ENCODE measurements around the gene DCAF4. TPM values are rescaled to one million over a fixed set of nuclear protein-coding genes. Genes with fewer than 3 reads are reported as not detected.

Gene DCAF4
- total and polyA plus RNA-seq, 3 donors from 2014 or later, result 19.2 to 38.0 (median 35.6) TPM

GRCh38 chr14:72975770-72976169, 49.5 kb downstream of the DCAF4 start:
- intact Hi-C loops (cut with DNase I; ENCODE audit: low total_unique reads), result no loop called here
- 93% methylated on average over 4 of the region's 4 CpGs for WGBS, 2 donors
- TF ChIP-seq CTCF (IDR thresholded peaks at IDR 0.05) (no peak), POLR2A (IDR thresholded peaks at IDR 0.05) (no peak)
- H3K27me3 ChIP-seq, result no peaks in the 10 kb centered on the region
- no peaks in the 10 kb centered on the region for H3K4me1 ChIP-seq
- no peaks in the 10 kb centered on the region for H3K9me3 ChIP-seq
- no peak overlapping the region for H3K27ac ChIP-seq
- no peak overlapping the region for H3K4me3 ChIP-seq
- H3K36me3 ChIP-seq (ENCODE audit: low read depth, missing control alignments), result peaks cover 3% of the 10 kb centered on the region
- DNase-seq, result no peak

GRCh38 chr14:72978856-72979255, 52.6 kb downstream of the DCAF4 start:
- TF ChIP-seq CTCF (IDR thresholded peaks at IDR 0.05) (no peak), POLR2A (IDR thresholded peaks at IDR 0.05) (no peak)
- intact Hi-C loops (cut with DNase I; ENCODE audit: low total_unique reads), result no loop called here
- Histone ChIP-seq H3K27me3 (no peaks in the 10 kb centered on the region), H3K27ac (no peak overlapping the region), H3K36me3 (ENCODE audit: low read depth, missing control alignments) (peaks cover 3% of the 10 kb centered on the region), H3K4me3 (no peak overlapping the region), H3K4me1 (no peaks in the 10 kb centered on the region), H3K9me3 (no peaks in the 10 kb centered on the region)
- 65 to 77% methylated on average over 9 of the region's 9 CpGs for WGBS, 2 donors
- DNase-seq, result peak; percentile 18

GRCh38 chr14:72980863-72981262, 54.6 kb downstream of the DCAF4 start:
- H3K27ac ChIP-seq, result no peak overlapping the region
- H3K4me3 ChIP-seq, result no peak overlapping the region
- H3K36me3 ChIP-seq (ENCODE audit: low read depth, missing control alignments), result peaks cover 3% of the 10 kb centered on the region
- TF ChIP-seq POLR2A (IDR thresholded peaks at IDR 0.05) (no peak), CTCF (IDR thresholded peaks at IDR 0.05) (no peak)
- no peaks in the 10 kb centered on the region for H3K27me3 ChIP-seq
- 90 to 92% methylated on average over 8 of the region's 8 CpGs for WGBS, 2 donors
- intact Hi-C loops (cut with DNase I; ENCODE audit: low total_unique reads), result no loop called here
- DNase-seq, result no peak
- H3K4me1 ChIP-seq, result no peaks in the 10 kb centered on the region
- H3K9me3 ChIP-seq, result no peaks in the 10 kb centered on the region

GRCh38 chr14:72982146-72982708, 56.0 kb downstream of the DCAF4 start:
- Histone ChIP-seq H3K36me3 (ENCODE audit: low read depth, missing control alignments) (no peaks in the 10 kb centered on the region), H3K4me3 (no peak overlapping the region)

More at GRCh38 chr14:72982146-72982708, 56.0 kb downstream of the DCAF4 start:
- 63 to 67% methylated on average over 3 of the region's 3 CpGs for WGBS, 2 donors
- TF ChIP-seq POLR2A (IDR thresholded peaks at IDR 0.05) (no peak), CTCF (IDR thresholded peaks at IDR 0.05) (no peak)
- Histone ChIP-seq H3K27me3 (no peaks in the 10 kb centered on the region), H3K9me3 (no peaks in the 10 kb centered on the region), H3K4me1 (no peaks in the 10 kb centered on the region), H3K27ac (no peak overlapping the region)
- intact Hi-C loops (cut with DNase I; ENCODE audit: low total_unique reads), result no loop called here
- DNase-seq, result no peak

All from testis (tissue), 3 donors.